SH-SY5Y (cell line): ENCODE results near the gene SPOCK3.

Experiments
- GATA2 ChIP-seq: IDR thresholded peaks from 2 replicates; pipeline ENCODE4 v1.6.1; 2011; ENCODE audit warnings: mild to moderate bottlenecking, low read depth, low read length
- GATA3 ChIP-seq: IDR thresholded peaks from 2 replicates; pipeline ENCODE4 v1.6.1; 2011; ENCODE audit warnings: low read depth, mild to moderate bottlenecking, low read length, moderate library complexity

GRCh38 chr4:166737430-166737829 is 496.9 kb downstream of the SPOCK3 start:
- no peak for TF ChIP-seq GATA3
- no peak for TF ChIP-seq GATA2
